ENCODE measurements around the gene TMEM273.

DNA sequence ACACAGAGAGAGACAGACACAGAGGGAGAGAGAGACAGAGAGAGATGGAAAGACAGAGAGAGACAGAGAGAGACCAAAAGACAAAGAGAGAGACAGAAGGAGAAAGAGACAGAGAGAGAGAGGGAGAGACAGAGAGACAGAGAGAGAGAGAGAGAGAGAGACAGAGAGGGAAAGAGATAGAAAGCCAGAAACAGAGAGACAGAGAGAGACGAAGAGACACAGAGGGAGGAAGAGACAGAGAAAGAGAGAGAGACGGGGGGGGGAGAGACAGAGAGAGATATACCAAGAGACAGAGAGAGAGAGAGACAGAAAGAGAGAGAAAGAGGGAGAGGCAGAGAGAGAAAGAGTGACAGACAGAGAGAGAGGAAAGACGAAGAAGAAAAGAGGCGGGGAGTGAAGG lies 83.1 kb downstream of the TMEM273 start:
- TF ChIP-seq, protein P1, sequence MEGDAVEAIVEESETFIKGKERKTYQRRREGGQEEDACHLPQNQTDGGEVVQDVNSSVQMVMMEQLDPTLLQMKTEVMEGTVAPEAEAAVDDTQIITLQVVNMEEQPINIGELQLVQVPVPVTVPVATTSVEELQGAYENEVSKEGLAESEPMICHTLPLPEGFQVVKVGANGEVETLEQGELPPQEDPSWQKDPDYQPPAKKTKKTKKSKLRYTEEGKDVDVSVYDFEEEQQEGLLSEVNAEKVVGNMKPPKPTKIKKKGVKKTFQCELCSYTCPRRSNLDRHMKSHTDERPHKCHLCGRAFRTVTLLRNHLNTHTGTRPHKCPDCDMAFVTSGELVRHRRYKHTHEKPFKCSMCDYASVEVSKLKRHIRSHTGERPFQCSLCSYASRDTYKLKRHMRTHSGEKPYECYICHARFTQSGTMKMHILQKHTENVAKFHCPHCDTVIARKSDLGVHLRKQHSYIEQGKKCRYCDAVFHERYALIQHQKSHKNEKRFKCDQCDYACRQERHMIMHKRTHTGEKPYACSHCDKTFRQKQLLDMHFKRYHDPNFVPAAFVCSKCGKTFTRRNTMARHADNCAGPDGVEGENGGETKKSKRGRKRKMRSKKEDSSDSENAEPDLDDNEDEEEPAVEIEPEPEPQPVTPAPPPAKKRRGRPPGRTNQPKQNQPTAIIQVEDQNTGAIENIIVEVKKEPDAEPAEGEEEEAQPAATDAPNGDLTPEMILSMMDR (IDR thresholded peaks at IDR 0.05; ENCODE audit: low read length) = no peak
- no peak for TF ChIP-seq EZH2 (IDR thresholded peaks at IDR 0.05; ENCODE audit: borderline replicate concordance, low read length)

Measured in OCI-LY1 (cell line).